Fibroblast of the aortic adventitia (primary cell): Measurements from ENCODE around the gene CYTH4. TPM values are rescaled to one million over a fixed set of nuclear protein-coding genes. Genes with fewer than 3 reads are reported as not detected.

Source experiments
- DNase-seq: peaks from one replicate; pipeline ENCODE4 v3.0.0-alpha.2; 2010; ENCODE audit warnings: low read depth
- H3K4me3 ChIP-seq: 2 replicates; pipeline ENCODE4 v1.5.1; 2011; ENCODE audit warnings: low read depth, mild to moderate bottlenecking, control low read depth, low read length, moderate library complexity
- total RNA-seq: library from RNA; depleted of rRNA; stranded (reverse); fragments of >200 nt; gene quantifications from 2 replicates; pipeline ENCODE4 v1.2.3, GENCODE V29; 2012; ENCODE audit warnings: low replicate concordance
- TF ChIP-seq, protein P1 (sequence below): IDR thresholded peaks from 2 replicates; pipeline ENCODE4 v1.5.1; 2011; ENCODE audit warnings: mild to moderate bottlenecking, low read length, control low read depth, inconsistent platforms; ENCODE audit not compliant: insufficient read depth

CYTH4 gene
- total RNA-seq, 1 donor = 0.72 TPM

DNA sequence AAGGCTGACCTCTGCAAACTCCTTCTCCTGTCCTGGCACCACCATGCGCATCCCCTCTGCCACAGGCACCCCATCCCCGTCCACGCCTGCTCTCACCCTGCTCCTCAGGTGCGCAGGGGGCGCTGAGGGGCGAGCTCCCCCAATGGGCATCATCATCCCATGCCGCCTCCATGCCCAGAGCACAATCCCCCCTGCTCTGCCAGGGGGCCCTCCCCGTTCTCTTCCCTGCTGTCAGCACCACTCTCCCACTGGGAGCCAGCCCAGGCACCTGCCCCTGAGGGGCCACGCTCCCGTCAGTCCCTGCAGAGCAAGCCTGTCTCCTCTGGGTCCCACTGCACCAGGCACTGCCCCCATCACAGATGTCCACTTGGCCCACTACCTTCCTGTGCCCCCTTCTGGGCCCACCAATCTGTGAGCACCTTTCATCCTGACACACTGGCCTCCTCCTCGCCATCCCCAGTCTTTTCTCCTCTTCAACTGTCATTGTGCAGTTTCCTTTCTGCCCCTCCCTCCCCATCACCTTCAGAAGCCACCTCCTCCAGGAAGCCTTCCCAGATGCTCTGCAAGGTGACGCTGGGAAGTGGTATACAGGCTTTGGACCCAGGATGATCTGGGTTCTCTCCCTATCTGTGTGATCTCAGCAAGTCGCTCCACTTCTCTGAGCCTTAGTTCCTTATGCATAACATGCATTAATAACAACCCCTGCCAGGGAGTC is 62.6 kb downstream of the CYTH4 start:
- no peak for DNase-seq
- no peak overlapping the region for H3K4me3 ChIP-seq
- TF ChIP-seq, protein P1, sequence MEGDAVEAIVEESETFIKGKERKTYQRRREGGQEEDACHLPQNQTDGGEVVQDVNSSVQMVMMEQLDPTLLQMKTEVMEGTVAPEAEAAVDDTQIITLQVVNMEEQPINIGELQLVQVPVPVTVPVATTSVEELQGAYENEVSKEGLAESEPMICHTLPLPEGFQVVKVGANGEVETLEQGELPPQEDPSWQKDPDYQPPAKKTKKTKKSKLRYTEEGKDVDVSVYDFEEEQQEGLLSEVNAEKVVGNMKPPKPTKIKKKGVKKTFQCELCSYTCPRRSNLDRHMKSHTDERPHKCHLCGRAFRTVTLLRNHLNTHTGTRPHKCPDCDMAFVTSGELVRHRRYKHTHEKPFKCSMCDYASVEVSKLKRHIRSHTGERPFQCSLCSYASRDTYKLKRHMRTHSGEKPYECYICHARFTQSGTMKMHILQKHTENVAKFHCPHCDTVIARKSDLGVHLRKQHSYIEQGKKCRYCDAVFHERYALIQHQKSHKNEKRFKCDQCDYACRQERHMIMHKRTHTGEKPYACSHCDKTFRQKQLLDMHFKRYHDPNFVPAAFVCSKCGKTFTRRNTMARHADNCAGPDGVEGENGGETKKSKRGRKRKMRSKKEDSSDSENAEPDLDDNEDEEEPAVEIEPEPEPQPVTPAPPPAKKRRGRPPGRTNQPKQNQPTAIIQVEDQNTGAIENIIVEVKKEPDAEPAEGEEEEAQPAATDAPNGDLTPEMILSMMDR = no peak

DNA sequence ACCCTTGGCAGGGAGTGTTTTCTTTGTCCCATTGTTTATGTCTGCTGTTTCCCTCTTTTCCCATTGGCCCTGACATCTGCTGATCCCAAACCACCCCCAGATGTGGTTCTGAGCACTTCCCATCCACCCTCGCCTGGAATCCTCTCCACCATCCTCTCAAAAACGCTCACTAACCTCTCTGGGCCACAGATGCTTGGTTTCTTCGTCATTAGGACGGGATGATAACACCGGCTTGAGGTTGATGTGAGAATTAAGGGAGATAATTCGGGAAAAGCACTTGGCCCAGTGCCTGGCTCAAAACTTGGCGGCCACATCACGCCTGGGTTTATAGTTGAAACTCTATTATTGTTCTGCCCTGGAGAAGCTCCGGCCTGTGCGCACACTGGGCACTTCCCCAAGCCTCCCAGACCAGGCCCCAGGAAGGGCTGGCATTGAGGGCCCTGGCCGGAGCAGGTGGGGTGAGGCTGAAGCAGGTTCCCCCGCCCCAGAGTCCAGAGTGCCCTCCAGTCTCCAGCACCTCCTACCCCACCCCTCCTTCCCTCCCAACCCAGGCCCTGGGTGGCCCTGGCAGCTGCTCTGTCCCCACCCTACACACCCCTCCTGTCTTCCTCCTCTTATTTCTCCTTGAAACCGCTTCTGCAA is 63.7 kb downstream of the CYTH4 start:
- H3K4me3 ChIP-seq = no peak overlapping the region
- peak; percentile 99 for DNase-seq
- TF ChIP-seq, protein P1 = no peak

DNA sequence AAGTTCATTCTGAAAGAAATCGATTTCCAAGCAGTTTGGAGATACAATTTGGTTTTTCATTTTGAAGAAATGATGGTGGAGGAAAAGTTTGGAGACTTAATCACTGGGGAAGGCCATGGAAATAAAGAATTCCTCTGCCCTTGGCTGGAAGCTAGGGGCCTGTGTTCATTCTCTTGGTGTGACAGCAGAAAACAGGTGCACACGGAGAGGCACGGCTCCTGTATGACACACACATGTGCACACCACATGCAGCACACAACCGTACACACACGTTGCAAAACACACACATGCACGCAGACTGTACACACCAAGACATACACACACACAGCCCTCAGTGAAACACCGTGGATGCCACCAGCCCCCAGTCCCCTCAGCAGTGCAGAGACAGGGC is 64.2 kb downstream of the CYTH4 start:
- DNase-seq = no peak
- TF ChIP-seq, protein P1 = no peak

DNA sequence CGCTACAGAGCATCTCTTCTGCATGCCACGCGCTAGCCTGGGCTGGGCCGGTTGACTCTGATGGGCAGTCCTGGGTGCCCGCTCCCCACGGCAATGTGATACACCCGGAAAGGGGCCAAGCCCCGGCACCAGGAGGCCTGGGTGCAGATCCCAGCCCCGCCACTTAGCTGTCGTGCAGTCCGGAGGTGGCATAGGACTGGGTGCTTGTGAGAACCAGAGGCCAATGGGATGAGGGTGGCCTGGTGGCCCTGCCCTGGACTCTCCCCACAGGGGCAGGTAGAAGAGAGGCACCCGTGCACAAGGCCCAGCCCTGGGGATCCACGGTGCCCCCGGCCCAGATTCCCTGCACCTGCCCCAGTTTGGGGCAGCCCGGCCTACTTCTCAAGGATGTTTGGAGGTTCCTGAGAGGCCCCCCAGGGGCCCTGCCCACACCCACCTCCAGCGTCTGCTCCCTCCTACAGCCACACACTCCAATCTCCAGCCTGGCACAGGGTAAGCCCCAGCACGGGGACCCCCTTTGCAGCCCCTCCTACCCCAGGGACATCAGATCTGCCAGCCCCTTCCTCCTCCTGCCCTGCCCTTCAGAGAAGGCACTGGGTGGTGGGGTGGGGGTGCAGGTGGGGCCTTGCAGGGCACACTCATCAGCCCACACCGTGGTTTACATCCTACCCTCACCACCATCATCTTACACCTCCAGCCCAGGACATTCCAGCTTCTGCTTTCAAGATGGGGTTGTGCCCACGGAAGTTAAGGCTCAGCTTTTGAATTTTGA is 66.9 kb downstream of the CYTH4 start:
- no peak for DNase-seq
- no peak overlapping the region for H3K4me3 ChIP-seq
- TF ChIP-seq, protein P1 = no peak

More for the DNA sequence above, 64.2 kb downstream of the CYTH4 start:
- H3K4me3 ChIP-seq = no peak overlapping the region

DNA sequence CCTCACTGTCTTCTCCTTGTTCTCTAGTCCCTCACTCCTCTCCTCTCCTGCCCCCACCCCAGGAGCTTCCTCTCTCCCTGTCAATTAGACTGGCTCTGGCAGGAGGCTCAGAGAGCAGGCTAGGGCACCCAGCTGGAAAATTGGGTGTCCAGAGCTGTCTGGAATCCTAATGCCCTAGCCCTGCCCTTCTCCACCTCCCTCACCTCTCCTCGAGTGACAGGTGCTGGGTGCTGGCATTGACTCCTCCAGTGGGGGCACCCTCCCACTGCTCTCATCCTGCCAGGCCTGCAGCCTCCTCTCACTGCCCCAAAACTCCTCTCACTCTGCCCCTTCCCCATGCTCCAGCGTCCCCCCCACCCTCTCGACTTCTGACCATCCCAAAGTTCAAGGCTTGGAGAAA is 68.9 kb downstream of the CYTH4 start:
- TF ChIP-seq, protein P1 = no peak
- DNase-seq = no peak
- H3K4me3 ChIP-seq = no peak overlapping the region

DNA sequence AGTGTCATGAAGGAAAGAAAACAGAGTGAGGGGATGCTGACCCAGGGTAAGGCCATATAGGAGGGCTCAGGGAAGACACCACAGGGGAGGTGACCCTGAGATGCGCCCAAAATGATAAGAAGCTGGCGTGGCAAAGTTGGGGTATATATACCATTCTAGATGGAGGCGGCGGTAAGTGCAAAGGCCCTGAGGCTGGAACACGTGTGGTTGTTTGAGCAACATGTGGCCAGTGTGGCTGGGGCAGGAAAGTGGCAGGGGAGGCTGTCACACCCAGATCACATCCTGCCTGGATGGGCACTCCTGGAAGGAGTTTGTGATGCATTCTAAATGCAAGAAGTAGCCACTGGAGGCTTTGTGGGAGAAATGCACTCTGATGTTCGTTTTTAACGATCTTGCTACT is 70.2 kb downstream of the CYTH4 start:
- H3K4me3 ChIP-seq = no peak overlapping the region
- TF ChIP-seq, protein P1 = no peak
- no peak for DNase-seq
